Loucy (cell line): Measurements from ENCODE around the gene SLCO2B1.

Source experiments
- CTCF ChIP-seq: fragments of 200-600 bp; sonication (generic); conservative IDR thresholded peaks from 2 replicates; pipeline ENCODE4 v1.5.1; 2014; ENCODE audit warnings: mild to moderate bottlenecking, antibody characterized with exemption, low read length
- EZH2phosphoT487 ChIP-seq: fragments of 200-600 bp; IDR thresholded peaks from 2 replicates; pipeline ENCODE4 v1.6.1; 2018; ENCODE audit warnings: antibody characterized with exemption, mild to moderate bottlenecking, moderate library complexity, borderline replicate concordance

DNA sequence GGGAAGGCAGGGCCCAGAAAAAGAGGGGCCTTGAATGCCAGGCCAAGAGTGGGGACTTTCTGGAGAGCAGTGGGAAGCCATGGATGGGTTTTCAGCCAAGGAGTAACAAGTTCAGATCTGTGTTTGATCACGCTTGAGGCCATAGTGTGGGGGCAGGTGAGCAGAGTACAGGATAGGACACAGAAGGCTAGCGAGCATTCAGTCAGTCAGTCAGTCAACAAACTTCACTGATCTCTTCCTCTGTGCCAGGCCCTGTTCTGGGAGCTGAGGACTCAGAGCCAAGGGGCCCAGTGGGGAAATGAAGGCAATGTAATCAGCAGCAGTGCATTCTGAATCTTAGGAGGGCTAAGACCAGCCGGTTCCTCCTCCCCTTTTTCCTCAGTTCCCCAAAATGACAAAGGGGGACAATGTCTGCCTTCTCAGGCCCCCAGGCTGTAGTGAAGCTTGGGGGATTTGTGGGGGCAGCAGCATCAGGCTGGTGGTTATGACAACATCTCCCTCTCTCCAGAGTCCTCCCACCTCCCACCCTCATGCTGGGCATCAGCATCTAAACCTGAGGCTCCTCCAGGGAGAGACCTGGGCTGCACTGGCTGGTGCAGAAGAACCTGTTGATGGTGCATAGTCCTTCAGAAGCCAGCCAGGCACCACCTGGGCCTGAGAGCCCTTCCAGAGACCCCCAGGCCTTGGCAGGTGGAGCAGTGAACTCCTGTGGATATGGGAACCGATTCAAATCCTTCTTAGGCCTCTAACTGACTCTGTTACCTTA is 46.8 kb downstream of the SLCO2B1 start:
- TF ChIP-seq CTCF (no peak), EZH2phosphoT487 (no peak)
